Suprapubic skin (tissue), 4 donors: ENCODE results near the gene SLC12A8. TPM values are rescaled to one million over a fixed set of nuclear protein-coding genes. Genes with fewer than 3 reads are reported as not detected.

ENCODE experiments used
- DNase-seq, 2 donors: peaks; one replicate each; pipeline ENCODE4 v3.0.0-alpha.2; 2019; ENCODE audit warnings: low spot score in 2 of 2
- H3K27ac ChIP-seq: fragments of 200-600 bp; sonication (generic); one replicate; pipeline ENCODE4 v1.5.1; 2019
- H3K27me3 ChIP-seq: fragments of 200-600 bp; sonication (generic); one replicate; pipeline ENCODE4 v1.5.1; 2019
- H3K36me3 ChIP-seq: fragments of 200-600 bp; sonication (generic); one replicate; pipeline ENCODE4 v1.5.1; 2019
- H3K4me1 ChIP-seq: fragments of 200-600 bp; sonication (generic); one replicate; pipeline ENCODE4 v1.5.1; 2019
- H3K4me3 ChIP-seq: fragments of 200-600 bp; sonication (generic); one replicate; pipeline ENCODE4 v1.5.1; 2019; ENCODE audit warnings: mild to moderate bottlenecking
- H3K9me3 ChIP-seq: fragments of 200-600 bp; sonication (generic); one replicate; pipeline ENCODE4 v1.5.1; 2019
- EP300 ChIP-seq: sonication (generic); formaldehyde crosslinking; IDR thresholded peaks from one replicate; pipeline ENCODE4 v1.6.1; 2017; ENCODE audit warnings: antibody characterized with exemption
- POLR2A ChIP-seq, 2 donors: fragments of 450-650 bp; IDR thresholded peaks; one replicate each; pipeline ENCODE4 v1.6.1; 2017; ENCODE audit warnings: antibody characterized with exemption in 2 of 2, mild to moderate bottlenecking in 2 of 2, moderate library complexity in 2 of 2
- POLR2AphosphoS5 ChIP-seq, 3 donors: sonication (generic); formaldehyde crosslinking; IDR thresholded peaks; one replicate each; pipeline ENCODE4 v1.6.1; 2017; ENCODE audit warnings: antibody characterized with exemption in 3 of 3
- whole genome bisulfite sequencing: methylation state at CpG from one replicate; pipeline ENCODE4 v1.1.5; 2018; 5-methylcytosine and 5-hydroxymethylcytosine counted together
- total RNA-seq, 4 donors: library from RNA; depleted of rRNA; stranded (reverse); fragments of >200 nt; gene quantifications; one replicate each; pipeline ENCODE4 v1.1.0, GENCODE V29; 2016
- TF ChIP-seq, protein P1 (sequence below), 2 donors: fragments of 200-600 bp in 1 of 2; fragments of 450-650 bp in 1 of 2; sonication (generic) in 1 of 2; IDR thresholded peaks; one replicate each; pipeline ENCODE4 v1.5.1; 2016 to 2019; ENCODE audit warnings: antibody characterized with exemption in 2 of 2, mild to moderate bottlenecking in 1 of 2, moderate library complexity in 1 of 2

The SLC12A8 gene
- total RNA-seq, 4 donors from 2014 or later: 2.5 to 5.8 (median 4.4) TPM

DNA sequence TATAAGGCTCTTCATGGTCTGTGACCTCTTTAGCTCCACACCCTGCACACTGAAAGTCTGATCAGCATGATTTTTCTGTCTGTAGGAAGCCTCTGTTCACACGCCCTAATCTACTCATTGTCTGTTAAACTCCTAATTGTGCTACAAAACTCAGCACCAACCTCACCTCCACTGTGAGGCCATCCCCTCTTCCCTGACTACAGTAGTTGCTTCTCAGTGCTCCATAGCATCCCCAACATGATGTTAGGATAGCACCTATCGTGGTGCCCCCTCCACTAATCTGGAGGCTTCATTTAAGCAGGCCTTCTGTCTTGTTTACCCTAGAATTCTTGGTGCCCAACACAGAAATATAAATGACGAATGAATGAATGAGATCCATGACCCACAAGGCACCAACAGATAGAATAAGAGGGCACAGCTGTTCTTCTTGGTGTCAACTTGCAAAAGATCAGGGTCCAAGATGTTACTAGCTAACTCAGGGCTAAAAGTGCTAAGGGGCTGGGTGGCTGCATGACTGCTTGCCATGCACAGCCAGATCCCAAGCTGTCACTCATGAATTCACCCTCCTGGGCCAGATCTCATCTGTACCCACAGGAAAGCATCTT, 101.6 kb downstream of the SLC12A8 start:
- 86% methylated on average over 3 of the region's 3 CpGs for WGBS
- peaks cover 7% of the 10 kb centered on the region for H3K4me1 ChIP-seq
- H3K27ac ChIP-seq: no peak overlapping the region
- no peak overlapping the region for H3K4me3 ChIP-seq
- TF ChIP-seq EP300: no peak
- TF ChIP-seq, protein P1, sequence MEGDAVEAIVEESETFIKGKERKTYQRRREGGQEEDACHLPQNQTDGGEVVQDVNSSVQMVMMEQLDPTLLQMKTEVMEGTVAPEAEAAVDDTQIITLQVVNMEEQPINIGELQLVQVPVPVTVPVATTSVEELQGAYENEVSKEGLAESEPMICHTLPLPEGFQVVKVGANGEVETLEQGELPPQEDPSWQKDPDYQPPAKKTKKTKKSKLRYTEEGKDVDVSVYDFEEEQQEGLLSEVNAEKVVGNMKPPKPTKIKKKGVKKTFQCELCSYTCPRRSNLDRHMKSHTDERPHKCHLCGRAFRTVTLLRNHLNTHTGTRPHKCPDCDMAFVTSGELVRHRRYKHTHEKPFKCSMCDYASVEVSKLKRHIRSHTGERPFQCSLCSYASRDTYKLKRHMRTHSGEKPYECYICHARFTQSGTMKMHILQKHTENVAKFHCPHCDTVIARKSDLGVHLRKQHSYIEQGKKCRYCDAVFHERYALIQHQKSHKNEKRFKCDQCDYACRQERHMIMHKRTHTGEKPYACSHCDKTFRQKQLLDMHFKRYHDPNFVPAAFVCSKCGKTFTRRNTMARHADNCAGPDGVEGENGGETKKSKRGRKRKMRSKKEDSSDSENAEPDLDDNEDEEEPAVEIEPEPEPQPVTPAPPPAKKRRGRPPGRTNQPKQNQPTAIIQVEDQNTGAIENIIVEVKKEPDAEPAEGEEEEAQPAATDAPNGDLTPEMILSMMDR (IDR thresholded peaks at IDR 0.05): no peak
- no peak for TF ChIP-seq POLR2A (IDR thresholded peaks at IDR 0.05)
- TF ChIP-seq POLR2AphosphoS5 (IDR thresholded peaks at IDR 0.05): no peak
- no peak for DNase-seq
- no peaks in the 10 kb centered on the region for H3K36me3 ChIP-seq
- H3K27me3 ChIP-seq: no peaks in the 10 kb centered on the region
- H3K9me3 ChIP-seq: no peaks in the 10 kb centered on the region

DNA sequence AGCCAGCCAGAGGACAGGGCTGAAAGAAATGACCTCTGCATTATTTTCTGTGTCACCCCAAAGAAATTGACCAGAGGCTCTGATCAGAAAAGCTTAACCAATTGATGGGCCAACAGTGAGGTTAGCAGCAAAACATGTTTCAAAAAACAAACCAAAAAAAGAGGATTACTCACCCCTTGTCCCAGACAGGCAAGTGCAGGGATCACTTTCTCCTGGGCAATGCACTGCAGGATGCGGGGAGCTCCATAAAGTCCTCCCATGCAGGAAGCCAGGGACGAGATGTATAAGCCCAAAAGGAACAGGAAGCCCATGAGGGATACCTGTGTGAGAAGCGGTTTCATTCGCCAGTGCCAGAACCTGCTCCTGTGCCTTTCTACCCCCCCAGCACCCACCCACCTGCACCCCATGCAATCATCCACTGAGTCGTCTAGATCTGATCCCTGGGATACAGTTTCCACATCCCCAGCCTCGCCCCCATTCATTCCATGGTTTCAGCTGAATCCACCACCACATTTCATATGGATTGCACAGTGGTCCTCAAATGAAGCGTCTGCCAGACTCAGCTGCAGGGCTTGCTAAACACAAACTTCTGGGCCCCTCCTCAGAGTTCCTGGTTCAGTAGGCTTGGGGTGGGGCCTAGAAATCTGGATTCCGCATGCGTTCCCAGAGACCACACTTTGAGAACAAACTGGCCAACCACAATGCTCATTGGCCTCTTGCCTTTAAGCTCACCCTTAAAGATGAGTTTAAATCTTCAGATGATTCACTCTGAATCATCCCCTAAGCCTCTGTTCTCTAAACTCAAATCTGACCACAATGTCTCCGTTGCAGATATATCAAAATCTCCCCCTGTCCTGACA, 102.3 kb downstream of the SLC12A8 start:
- 89% methylated on average over 10 of the region's 10 CpGs for WGBS
- Histone ChIP-seq H3K27me3 (no peaks in the 10 kb centered on the region), H3K9me3 (no peaks in the 10 kb centered on the region), H3K27ac (no peak overlapping the region), H3K36me3 (no peaks in the 10 kb centered on the region), H3K4me3 (no peak overlapping the region), H3K4me1 (peaks cover 6% of the 10 kb centered on the region)
- no peak for DNase-seq
- no peak for TF ChIP-seq POLR2AphosphoS5 (IDR thresholded peaks at IDR 0.05)
- no peak for TF ChIP-seq POLR2A (IDR thresholded peaks at IDR 0.05)
- no peak for TF ChIP-seq EP300
- TF ChIP-seq, protein P1 (IDR thresholded peaks at IDR 0.05): no peak

DNA sequence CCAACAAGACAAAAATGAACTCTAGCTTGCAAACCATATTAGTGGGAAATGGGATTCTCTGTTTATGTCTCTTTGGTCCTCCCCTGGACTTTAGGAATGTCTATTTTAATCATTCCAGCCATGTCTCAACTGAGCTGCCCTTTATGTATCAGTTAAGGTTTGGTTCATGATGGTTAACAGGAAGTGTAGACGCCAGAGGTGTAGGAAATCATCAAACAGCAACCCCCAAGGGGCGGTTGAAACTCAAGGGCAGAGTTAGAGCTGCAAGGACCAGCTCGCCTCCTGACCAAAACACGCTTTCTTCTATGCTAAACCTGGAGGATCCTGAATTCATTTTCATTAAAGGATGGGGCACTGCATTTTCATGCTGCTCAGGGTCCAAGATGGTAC, 103.0 kb downstream of the SLC12A8 start:
- no peak overlapping the region for H3K27ac ChIP-seq
- no peak overlapping the region for H3K4me3 ChIP-seq
- H3K27me3 ChIP-seq: no peaks in the 10 kb centered on the region
- H3K4me1 ChIP-seq: peaks cover 6% of the 10 kb centered on the region
- DNase-seq: no peak
- 91% methylated on average over 4 of the region's 4 CpGs for WGBS
- TF ChIP-seq, protein P1 (IDR thresholded peaks at IDR 0.05): no peak
- TF ChIP-seq POLR2A (IDR thresholded peaks at IDR 0.05) (no peak), POLR2AphosphoS5 (IDR thresholded peaks at IDR 0.05) (no peak), EP300 (no peak)
- no peaks in the 10 kb centered on the region for H3K9me3 ChIP-seq
- no peaks in the 10 kb centered on the region for H3K36me3 ChIP-seq

DNA sequence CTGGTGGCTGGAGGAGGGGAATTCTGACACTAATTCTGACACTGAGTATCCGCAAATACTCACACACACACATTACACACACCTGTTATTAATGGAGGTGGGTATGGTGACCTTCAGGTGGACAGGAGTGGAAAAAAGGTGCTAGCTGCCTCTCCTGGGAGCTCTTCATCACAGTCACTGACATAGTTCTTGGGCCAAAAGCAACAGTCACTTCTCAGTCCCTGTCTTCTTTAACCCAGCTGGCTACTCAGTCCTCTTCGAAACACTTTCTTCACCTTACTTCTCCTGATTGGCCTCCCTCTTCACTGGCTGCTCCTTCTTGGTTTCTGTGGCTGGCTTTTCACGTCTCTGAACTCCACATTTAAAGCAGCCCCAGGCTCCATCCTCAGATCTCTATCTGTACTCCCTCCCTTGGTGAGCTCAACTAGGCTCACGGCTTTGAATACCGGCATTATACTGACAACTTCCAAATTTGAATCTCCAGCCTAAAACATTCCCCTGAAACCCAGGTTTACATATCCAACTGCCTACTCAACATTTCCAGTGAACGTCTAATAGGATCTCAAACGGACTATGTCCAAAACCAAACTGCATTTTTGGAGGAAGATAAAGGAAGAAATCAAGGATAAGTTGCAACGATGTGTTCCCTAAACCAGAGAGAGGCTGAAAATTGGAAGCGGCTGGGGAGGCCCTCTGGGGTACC, 103.6 kb downstream of the SLC12A8 start:
- no peaks in the 10 kb centered on the region for H3K9me3 ChIP-seq
- no peak for TF ChIP-seq EP300
- no peak for TF ChIP-seq POLR2AphosphoS5 (IDR thresholded peaks at IDR 0.05)
- TF ChIP-seq, protein P1 (IDR thresholded peaks at IDR 0.05): no peak
- TF ChIP-seq POLR2A (IDR thresholded peaks at IDR 0.05): no peak
- peaks cover 6% of the 10 kb centered on the region for H3K4me1 ChIP-seq
- no peaks in the 10 kb centered on the region for H3K36me3 ChIP-seq
- 77% methylated on average over 9 of the region's 9 CpGs for WGBS
- no peak for DNase-seq
- no peak overlapping the region for H3K4me3 ChIP-seq
- H3K27ac ChIP-seq: no peak overlapping the region
- no peaks in the 10 kb centered on the region for H3K27me3 ChIP-seq
